ENCODE measurements around the gene USF1. TPM values are rescaled to one million over a fixed set of nuclear protein-coding genes. Genes with fewer than 3 reads are reported as not detected.

USF1 gene
- total RNA-seq, 1 experiment from 2014 or later, result 59.2 TPM

GRCh38 chr1:161069241-161069640 is 23.5 kb upstream of the USF1 start:
- Histone ChIP-seq H3K9ac (ENCODE audit: extremely low read depth, insufficient read length, low read length) (no peak overlapping the region), H3K79me1 (ENCODE audit: insufficient read depth, low read depth, low read length, poor library complexity, severe bottlenecking) (no peaks in the 10 kb centered on the region), H2AFZ (ENCODE audit: low read length) (no peak overlapping the region), H3K23ac (ENCODE audit: insufficient read length, low read depth, low read length) (no peak overlapping the region), H2BK15ac (ENCODE audit: low read depth, low read length) (no peak overlapping the region), H2BK5ac (ENCODE audit: insufficient read length, low read length) (no peak overlapping the region), H4K8ac (replicated peaks; ENCODE audit: insufficient read length, low read depth, low read length) (no peak overlapping the region), H3K79me2 (ENCODE audit: insufficient read depth, low read length) (no peaks in the 10 kb centered on the region), H3K27me3 (ENCODE audit: insufficient read depth, low read length) (no peaks in the 10 kb centered on the region), H3K9me3 (ENCODE audit: control insufficient read depth, low read depth, low read length) (no peaks in the 10 kb centered on the region), H4K91ac (ENCODE audit: insufficient read length, low read depth, low read length) (no peak overlapping the region), H2AK5ac (ENCODE audit: insufficient read length, low read length) (no peak overlapping the region), H3K56ac (ENCODE audit: insufficient read length, low read depth, low read length) (no peak overlapping the region), H3K14ac (ENCODE audit: insufficient read depth, low read length) (no peak overlapping the region), H4K5ac (ENCODE audit: insufficient read length, low read depth, low read length) (no peak overlapping the region), H2BK12ac (ENCODE audit: insufficient read length, low read depth, low read length) (no peak overlapping the region), H2BK20ac (ENCODE audit: low read depth, low read length, poor library complexity, severe bottlenecking) (no peak overlapping the region), H2BK120ac (ENCODE audit: low read depth, low read length, poor library complexity, severe bottlenecking) (no peak overlapping the region), H3K4ac (ENCODE audit: low read depth, low read length) (no peak overlapping the region), H3T11ph (ENCODE audit: low read length) (no peak overlapping the region), H3K23me2 (ENCODE audit: insufficient read length, low read depth, low read length, poor library complexity, severe bottlenecking) (no peaks in the 10 kb centered on the region), H3K4me2 (ENCODE audit: insufficient read depth, insufficient read length, low read length) (no peak overlapping the region), H3K18ac (ENCODE audit: insufficient read length, low read depth, low read length) (no peak overlapping the region), H3K27ac (ENCODE audit: insufficient read length, low read depth, low read length) (no peak overlapping the region), H4K20me1 (ENCODE audit: control insufficient read depth, insufficient read depth, insufficient read length) (no peaks in the 10 kb centered on the region), H3K4me1 (ENCODE audit: insufficient read depth, low read length) (no peaks in the 10 kb centered on the region)
- no CpG with 5 or more reads among the region's 9 CpGs for WGBS (ENCODE audit: extremely low coverage, insufficient read length, low lambda C conversion rate)
- peaks cover 6 to 13% of the 10 kb centered on the region in 2 experiments for H3K4me1 Mint-ChIP-seq
- peak overlapping the region in 1 of 2 experiments; percentile 42; a peak in 2 of 5 replicates for H3K4me3 Mint-ChIP-seq
- no peaks in the 10 kb centered on the region for H3K36me3 Mint-ChIP-seq (ENCODE audit: insufficient read depth in 1 of 3, low read depth in 3 of 3)
- TF ChIP-seq CTCF (conservative IDR thresholded peaks at IDR 0.05), result no peak
- no peak for DNase-seq
- no peaks in the 10 kb centered on the region; a peak in 1 of 5 replicates for H3K9me3 Mint-ChIP-seq
- peaks cover 15% of the 10 kb centered on the region for H3K27me3 Mint-ChIP-seq (ENCODE audit: low read depth)
- peak overlapping the region in 1 of 3 experiments; percentile 72; a peak in 1 of 7 replicates for H3K27ac Mint-ChIP-seq
